NCI-H2029 treated with DMSO at 0.1 percent for 48 hours (cell line): ENCODE results near the gene KCNQ1.
A peak's percentile ranks its signal among the peaks of the same experiment; 100 is the strongest.

Source experiments
- DNase-seq: peaks from one replicate; lab custom pipeline; 2025; lab: John Stamatoyannopoulos, UW

The KCNQ1 gene

GRCh38 chr11:2807025-2807681 lies 362.3 kb downstream of the KCNQ1 start:
- peak; percentile 17 for DNase-seq

GRCh38 chr11:2807801-2808241 lies 363.0 kb downstream of the KCNQ1 start:
- DNase-seq: no peak

GRCh38 chr11:2808850-2809846 lies 364.3 kb downstream of the KCNQ1 start:
- no peak for DNase-seq

- DNase-seq: no peak
Measured at GRCh38 chr11:2809854-2810253, 365.0 kb downstream of the KCNQ1 start.

DNA sequence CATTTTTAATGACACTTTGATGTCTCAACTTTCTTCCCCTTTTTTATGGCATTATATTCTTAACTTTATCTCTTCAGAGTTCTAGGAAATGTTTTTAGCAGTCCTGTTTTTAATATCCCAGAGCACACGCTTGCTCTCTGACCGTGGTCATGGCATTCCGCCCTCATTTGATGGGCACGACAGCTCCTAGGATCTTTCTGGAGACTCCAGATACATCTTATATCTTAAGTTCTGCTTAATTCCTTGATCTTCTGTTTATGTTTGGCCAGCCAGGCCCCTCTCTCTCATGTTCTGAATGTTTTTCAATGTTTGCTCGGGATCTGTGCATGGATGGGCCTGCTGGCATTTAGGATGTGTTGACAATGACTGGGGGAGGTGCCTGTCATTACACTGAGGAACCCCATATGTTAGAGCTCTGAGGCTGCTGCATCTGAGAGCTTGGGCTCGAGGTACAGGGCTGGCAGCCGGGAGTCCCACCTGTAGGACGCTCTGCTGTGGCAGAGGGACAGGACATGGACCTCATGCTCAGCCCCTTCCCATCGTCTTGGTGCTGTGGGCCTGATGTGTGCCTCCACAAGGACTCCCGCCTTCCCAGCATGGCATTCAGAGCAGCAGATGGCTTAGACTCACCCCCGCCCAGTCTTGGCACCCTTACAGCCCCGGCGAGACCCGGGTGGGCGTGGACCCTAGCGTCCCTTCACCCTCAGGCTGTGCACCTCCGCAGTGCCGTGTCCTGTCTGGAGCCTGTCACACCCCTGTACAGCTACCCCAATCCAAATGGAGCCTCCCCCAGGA lies 365.8 kb downstream of the KCNQ1 start:
- no peak for DNase-seq

DNA sequence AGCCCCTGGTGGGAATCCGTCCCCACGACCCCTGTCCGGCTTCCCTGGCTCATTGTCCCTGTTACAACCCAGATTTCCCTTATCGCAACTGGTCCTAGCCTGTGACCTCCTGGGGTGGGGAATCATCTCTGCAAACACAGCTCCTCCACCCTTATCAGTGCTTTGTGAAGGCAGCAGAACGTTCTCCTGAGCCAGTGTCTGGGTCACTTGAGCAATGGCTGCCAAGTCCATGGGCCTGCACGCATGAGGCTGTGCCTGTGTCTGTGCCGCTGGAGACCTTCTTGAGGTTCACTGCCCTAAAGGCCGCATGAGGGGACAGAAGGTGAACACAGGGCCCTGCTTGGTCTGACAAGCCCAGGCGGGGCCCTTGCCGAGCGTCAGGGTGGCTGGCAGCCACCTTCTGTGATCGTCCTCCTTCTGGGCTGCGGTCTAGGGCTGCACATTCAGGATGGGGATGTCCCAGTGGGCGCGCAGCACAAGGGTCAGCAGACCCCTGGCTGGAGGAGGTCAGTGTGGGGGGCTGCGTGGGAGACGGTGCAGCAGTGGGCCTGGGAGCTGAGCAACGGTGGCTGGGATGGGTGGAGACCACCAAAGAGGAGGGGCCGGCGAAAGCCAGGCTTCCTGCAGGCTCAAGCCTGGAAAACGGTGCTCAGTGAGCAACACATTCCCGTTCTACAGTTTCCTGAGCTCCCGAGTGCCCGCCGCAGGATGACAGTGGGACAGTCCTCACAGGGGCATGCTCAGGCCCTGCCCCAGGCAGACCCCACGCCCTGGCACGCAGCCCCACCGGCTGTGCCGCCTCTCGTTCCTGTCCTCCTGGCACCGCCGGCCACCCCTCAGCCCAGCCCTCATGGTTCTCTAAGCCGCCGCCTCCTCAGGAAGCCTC lies 366.6 kb downstream of the KCNQ1 start:
- DNase-seq: no peak

- DNase-seq: no peak
Measured at GRCh38 chr11:2812371-2812991, 367.7 kb downstream of the KCNQ1 start.

DNA sequence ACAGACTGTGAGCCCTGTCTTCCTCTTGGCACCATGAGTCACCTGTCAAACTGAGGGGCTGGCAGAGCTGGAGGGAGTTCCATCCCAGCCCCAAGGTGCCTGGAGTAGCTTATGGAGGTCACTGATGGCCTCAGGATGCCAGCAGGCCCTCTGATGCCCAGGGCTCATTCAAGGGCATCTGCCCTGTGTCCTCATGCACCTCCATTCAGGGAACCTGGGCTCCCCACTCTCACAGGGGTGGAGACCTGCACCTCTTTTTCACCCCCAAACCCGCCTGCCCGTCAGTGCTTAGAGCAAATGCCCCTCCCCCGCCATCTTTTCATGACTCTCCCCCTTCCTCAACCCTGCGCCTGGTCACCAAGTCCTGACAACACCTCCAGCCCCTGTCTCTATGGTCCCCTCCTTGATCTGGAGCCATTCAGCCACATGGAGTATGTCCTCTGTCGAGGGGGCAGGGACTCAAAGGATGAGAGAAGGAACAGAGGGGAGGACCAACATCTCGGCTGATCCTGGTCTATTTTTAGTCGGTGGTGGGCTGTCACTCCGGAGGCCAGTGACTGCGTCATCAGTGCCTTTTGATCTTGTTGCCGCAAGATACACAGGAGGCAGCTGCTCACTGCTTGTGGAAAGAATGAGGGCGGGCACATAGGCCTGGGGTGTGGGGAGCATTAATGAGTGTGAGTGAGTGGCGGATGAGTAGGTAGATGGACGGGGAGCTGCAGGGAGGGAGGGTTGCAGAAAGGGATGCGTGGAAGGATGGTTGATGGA lies 368.5 kb downstream of the KCNQ1 start:
- no peak for DNase-seq

GRCh38 chr11:2813968-2814367 lies 369.2 kb downstream of the KCNQ1 start:
- no peak for DNase-seq

- DNase-seq: no peak
Measured at GRCh38 chr11:2814751-2815150, 369.9 kb downstream of the KCNQ1 start.

DNA sequence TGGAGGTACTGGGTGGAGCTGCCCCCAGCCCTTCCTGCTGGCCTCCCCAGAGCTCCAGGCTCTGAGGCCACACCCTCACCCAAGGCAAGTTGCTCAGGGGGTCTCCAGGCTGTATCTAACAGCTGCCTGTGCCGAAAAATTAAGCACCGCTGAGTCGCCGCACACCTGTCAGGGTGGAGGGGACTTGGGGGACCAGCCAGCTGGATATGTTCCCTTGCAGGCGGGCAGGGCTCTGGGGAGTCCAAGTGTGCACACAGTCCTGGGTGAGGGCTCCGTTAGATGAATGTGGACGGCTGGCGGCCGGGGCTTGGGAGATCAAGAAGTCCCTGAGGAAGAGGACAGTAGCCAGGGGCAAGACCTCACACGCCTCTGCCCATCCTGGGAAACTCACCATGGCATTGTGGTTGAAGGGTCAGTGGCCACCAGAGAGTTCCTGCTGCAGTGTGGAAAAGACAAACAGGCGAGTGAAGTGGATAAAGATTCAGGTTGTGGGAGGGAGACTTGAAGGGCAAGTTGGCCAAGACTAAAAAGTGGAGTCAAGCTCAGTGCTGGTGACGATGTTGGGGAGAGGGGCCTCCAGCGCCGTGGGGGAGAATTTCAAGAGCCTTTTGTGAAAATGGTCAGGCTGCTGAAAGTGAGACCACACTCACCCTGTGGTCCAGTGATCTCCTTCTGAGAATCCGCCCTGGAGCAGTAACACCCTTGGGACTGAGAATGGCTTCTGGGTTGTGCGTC lies 371.1 kb downstream of the KCNQ1 start:
- no peak for DNase-seq

DNA sequence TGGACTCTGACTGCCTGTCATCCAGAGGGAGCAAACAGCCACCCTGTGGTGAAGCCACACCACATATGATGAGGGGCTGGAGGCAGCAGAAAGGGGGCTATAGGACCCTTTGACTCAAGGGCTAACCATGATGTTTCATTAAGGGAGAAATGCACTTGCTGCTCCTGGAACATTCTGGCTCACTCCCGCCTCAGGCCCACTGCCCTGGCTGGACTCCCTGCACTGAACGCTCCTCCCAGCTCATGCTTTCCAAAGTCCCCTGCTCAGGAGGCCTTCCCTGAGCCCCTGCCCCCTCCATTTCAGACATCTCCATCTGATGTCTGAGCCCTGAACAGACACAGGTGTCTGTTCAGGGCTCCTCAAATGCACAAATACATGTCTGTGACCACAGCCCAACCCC lies 371.7 kb downstream of the KCNQ1 start:
- DNase-seq: no peak

DNA sequence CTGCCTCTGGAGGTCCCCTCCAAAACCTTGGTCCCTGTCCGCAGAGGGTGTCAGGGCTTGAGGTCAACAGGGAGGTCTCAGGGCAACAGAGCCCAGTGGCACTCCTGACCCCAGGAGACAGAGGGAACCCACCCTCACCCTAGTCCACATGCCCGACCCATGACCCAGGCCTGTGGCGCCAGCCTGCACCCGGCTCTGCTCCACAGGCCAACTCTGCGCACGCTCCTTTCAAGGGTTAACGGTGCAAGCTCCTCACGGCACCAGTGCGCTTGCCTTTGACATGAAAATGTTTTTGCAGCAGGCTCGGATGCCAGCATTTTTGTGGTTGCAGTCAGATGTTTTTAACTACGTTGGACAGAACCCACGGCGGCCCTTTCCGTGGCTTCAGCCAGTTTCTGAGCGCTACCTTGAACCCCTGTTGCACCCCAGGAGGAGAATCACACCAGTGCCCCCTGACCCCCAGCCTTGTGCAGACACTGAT lies 372.2 kb downstream of the KCNQ1 start:
- DNase-seq: no peak

DNA sequence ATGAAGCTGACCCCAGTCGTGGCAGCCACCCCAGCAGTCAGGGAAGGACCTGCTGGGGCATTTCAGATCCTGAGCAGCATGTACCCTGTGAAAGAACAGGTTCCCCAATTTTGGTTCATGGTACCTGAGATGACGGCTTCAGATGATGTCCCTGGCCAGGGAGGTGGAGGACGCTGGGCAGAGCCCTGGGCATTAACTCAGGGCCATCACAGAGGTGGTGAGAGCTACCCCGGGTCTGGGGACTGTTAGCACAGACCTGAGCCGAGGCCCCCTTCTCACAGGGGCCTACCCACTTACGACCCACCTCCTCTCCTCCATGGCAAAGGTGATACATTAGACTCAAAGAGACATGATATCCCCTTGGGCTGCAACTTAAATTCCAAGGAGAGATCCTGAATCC lies 372.6 kb downstream of the KCNQ1 start:
- DNase-seq: no peak

- no peak for DNase-seq
Measured at GRCh38 chr11:2818021-2818420, 373.2 kb downstream of the KCNQ1 start.

GRCh38 chr11:2818503-2818902 lies 373.7 kb downstream of the KCNQ1 start:
- DNase-seq: no peak

DNA sequence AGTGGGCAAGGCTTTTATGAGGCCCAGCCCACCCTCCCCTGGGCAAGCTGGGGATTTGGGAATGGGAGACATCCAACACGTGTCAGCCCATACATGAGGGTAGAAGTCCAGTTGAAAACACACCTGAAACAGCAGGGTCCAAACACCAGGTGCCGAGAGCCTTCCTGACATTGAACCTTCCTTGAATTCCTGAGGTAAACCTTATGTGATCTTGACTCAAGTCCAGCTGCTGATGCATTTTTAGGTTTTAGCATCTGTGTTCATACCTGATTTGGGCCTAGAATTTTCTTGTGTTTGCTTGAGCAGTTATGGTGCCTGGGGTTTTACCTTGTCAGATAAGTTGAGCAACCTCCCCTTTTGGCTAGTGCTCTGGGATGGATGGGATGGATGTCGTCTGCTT lies 374.5 kb downstream of the KCNQ1 start:
- DNase-seq: no peak

DNA sequence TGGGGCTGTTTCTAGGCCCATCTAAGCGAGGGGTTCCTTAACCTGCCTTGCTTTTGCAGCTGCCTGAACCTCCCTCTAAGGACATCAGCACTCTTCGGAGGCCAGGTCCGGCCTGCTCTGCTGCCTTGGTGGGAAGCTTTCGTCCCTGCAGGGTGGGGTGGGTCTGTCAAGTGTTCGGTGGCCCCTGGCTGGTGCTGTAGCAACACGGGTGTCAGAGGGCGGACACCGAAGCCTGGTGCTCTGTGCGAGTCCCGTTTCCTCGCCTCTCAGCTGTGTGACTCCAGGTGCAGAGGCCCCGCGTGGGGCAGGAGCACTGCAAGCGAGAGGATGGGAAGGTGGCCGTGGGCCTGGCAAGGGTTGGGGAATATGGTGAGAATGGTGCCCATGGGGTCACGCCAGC lies 376.2 kb downstream of the KCNQ1 start:
- no peak for DNase-seq

- DNase-seq: no peak
Measured at GRCh38 chr11:2821891-2822290, 377.1 kb downstream of the KCNQ1 start.
